MM.1S (cell line): Measurements from ENCODE around the gene COPS9.

Experiments used
- DNase-seq: peaks from one replicate; pipeline ENCODE4 v3.0.0-alpha.2; 2015
- H2AFZ ChIP-seq: fragments of 300-600 bp; sonication (generic); 2 replicates; pipeline ENCODE4 v1.6.0; 2016; ENCODE audit warnings: antibody characterized with exemption, low read length
- H3F3A ChIP-seq: fragments of 300-600 bp; sonication (generic); 2 replicates; pipeline ENCODE4 v1.6.1; 2016; ENCODE audit warnings: mild to moderate bottlenecking, antibody characterized with exemption, low read length, moderate library complexity, mixed read lengths; ENCODE audit not compliant: insufficient read depth
- H3K27ac ChIP-seq: fragments of 300-600 bp; sonication (generic); 2 replicates; pipeline ENCODE4 v1.5.1; 2016; ENCODE audit warnings: mild to moderate bottlenecking, low read length
- H3K27me3 ChIP-seq: fragments of 300-600 bp; sonication (generic); replicated peaks from 2 replicates; pipeline ENCODE4 v1.6.0; 2016; ENCODE audit warnings: low read length; ENCODE audit not compliant: insufficient read depth
- H3K36me3 ChIP-seq: fragments of 300-600 bp; sonication (generic); replicated peaks from 2 replicates; pipeline ENCODE4 v1.6.1; 2016; ENCODE audit warnings: mild to moderate bottlenecking, low read length, mixed read lengths; ENCODE audit not compliant: insufficient read depth
- H3K4me1 ChIP-seq: fragments of 300-600 bp; sonication (generic); 2 replicates; pipeline ENCODE4 v1.6.1; 2016; ENCODE audit warnings: low read length, mixed read lengths
- H3K4me2 ChIP-seq: fragments of 300-600 bp; sonication (generic); 2 replicates; pipeline ENCODE4 v1.6.0; 2016; ENCODE audit warnings: low read depth, low read length
- H3K4me3 ChIP-seq: fragments of 300-600 bp; sonication (generic); 2 replicates; pipeline ENCODE4 v1.5.1; 2016; ENCODE audit warnings: low read length, mixed read lengths
- H3K79me2 ChIP-seq: fragments of 300-600 bp; sonication (generic); 2 replicates; pipeline ENCODE4 v1.6.1; 2016; ENCODE audit warnings: mixed run types, low read length, mixed read lengths
- H3K9ac ChIP-seq: fragments of 300-600 bp; sonication (generic); 2 replicates; pipeline ENCODE4 v1.6.1; 2016; ENCODE audit warnings: low read length, mixed read lengths
- H3K9me2 ChIP-seq: fragments of 300-600 bp; sonication (generic); replicated peaks from 2 replicates; pipeline ENCODE4 v1.6.1; 2016; ENCODE audit warnings: mild to moderate bottlenecking, low read length, mixed read lengths; ENCODE audit not compliant: insufficient read depth
- H3K9me3 ChIP-seq: fragments of 300-600 bp; sonication (generic); replicated peaks from 2 replicates; pipeline ENCODE4 v1.6.1; 2016; ENCODE audit warnings: mild to moderate bottlenecking, low read length, mixed read lengths; ENCODE audit not compliant: insufficient read depth
- H4K20me1 ChIP-seq: fragments of 300-600 bp; sonication (generic); 2 replicates; pipeline ENCODE4 v1.6.1; 2016; ENCODE audit warnings: mild to moderate bottlenecking, low read length, moderate library complexity, mixed read lengths; ENCODE audit not compliant: insufficient read depth
- CTCF ChIP-seq: fragments of 300-600 bp; sonication (generic); IDR thresholded peaks from 2 replicates; pipeline ENCODE4 v1.5.1; 2016; ENCODE audit warnings: antibody characterized with exemption, low read length, mixed read lengths
- EZH2 ChIP-seq: fragments of 300-600 bp; sonication (generic); optimal IDR thresholded peaks from 2 replicates; pipeline ENCODE3; 2017; ENCODE audit warnings: low read depth, mild to moderate bottlenecking, antibody characterized with exemption, low read length, mixed read lengths
- EZH2phosphoT487 ChIP-seq: fragments of 300-600 bp; sonication (generic); IDR thresholded peaks from 2 replicates; pipeline ENCODE4 v1.6.1; 2018; ENCODE audit warnings: antibody characterized with exemption, low read length

COPS9 gene

GRCh38 chr2:240143801-240144648 is 7.9 kb upstream of the COPS9 start:
- Histone ChIP-seq H3K4me1 (no peaks in the 10 kb centered on the region), H3K4me2 (peak overlapping the region; percentile 32), H3K36me3 (no peaks in the 10 kb centered on the region), H3K9me3 (no peaks in the 10 kb centered on the region), H3K9ac (no peak overlapping the region), H3K27me3 (peaks cover 51% of the 10 kb centered on the region), H3F3A (no peaks in the 10 kb centered on the region), H2AFZ (0 out of 2 replicates have a peak overlapping the region, but pooled peaks have one; percentile 31), H3K4me3 (no peak overlapping the region), H4K20me1 (no peaks in the 10 kb centered on the region), H3K79me2 (no peaks in the 10 kb centered on the region), H3K27ac (no peak overlapping the region), H3K9me2 (no peaks in the 10 kb centered on the region)
- TF ChIP-seq CTCF (peak; percentile 76), EZH2phosphoT487 (no peak), EZH2 (no peak)
- DNase-seq, result peak; percentile 35

GRCh38 chr2:240143276-240143675 is 7.2 kb upstream of the COPS9 start:
- no peaks in the 10 kb centered on the region for H3K4me1 ChIP-seq
- DNase-seq, result no peak
- no peaks in the 10 kb centered on the region for H3K9me3 ChIP-seq
- H2AFZ ChIP-seq, result 0 out of 2 replicates have a peak overlapping the region, but pooled peaks have one; percentile 31
- peaks cover 52% of the 10 kb centered on the region for H3K27me3 ChIP-seq
- H3K27ac ChIP-seq, result no peak overlapping the region
- H3K9ac ChIP-seq, result no peak overlapping the region
- H3K79me2 ChIP-seq, result no peaks in the 10 kb centered on the region
- no peaks in the 10 kb centered on the region for H3K9me2 ChIP-seq
- H3K4me2 ChIP-seq, result peak overlapping the region; percentile 32
- no peak overlapping the region for H3K4me3 ChIP-seq
- H4K20me1 ChIP-seq, result no peaks in the 10 kb centered on the region
- H3K36me3 ChIP-seq, result no peaks in the 10 kb centered on the region
- TF ChIP-seq CTCF (no peak), EZH2phosphoT487 (no peak), EZH2 (no peak)
- H3F3A ChIP-seq, result no peaks in the 10 kb centered on the region

- no peak for TF ChIP-seq EZH2phosphoT487
- Histone ChIP-seq H3K36me3 (no peaks in the 10 kb centered on the region), H3K27me3 (peaks cover 55% of the 10 kb centered on the region), H3K27ac (no peak overlapping the region), H3K4me1 (no peaks in the 10 kb centered on the region), H3K9ac (no peak overlapping the region), H2AFZ (no peak overlapping the region), H3F3A (no peaks in the 10 kb centered on the region), H3K4me2 (no peak overlapping the region), H3K9me2 (no peaks in the 10 kb centered on the region), H3K9me3 (no peaks in the 10 kb centered on the region), H3K4me3 (no peak overlapping the region), H3K79me2 (no peaks in the 10 kb centered on the region), H4K20me1 (no peaks in the 10 kb centered on the region)
- no peak for DNase-seq
These were observed 6.8 kb upstream of the COPS9 start for GRCh38 chr2:240142859-240143258.

- Histone ChIP-seq H3F3A (no peaks in the 10 kb centered on the region), H3K4me1 (no peaks in the 10 kb centered on the region), H3K4me3 (no peak overlapping the region), H2AFZ (no peak overlapping the region), H4K20me1 (no peaks in the 10 kb centered on the region), H3K9ac (no peak overlapping the region), H3K27ac (no peak overlapping the region), H3K36me3 (no peaks in the 10 kb centered on the region), H3K9me3 (no peaks in the 10 kb centered on the region), H3K4me2 (no peak overlapping the region), H3K27me3 (peaks cover 59% of the 10 kb centered on the region), H3K79me2 (no peaks in the 10 kb centered on the region), H3K9me2 (no peaks in the 10 kb centered on the region)
- no peak for DNase-seq
- no peak for TF ChIP-seq CTCF
- TF ChIP-seq EZH2phosphoT487, result no peak
- no peak for TF ChIP-seq EZH2
These were observed 6.2 kb upstream of the COPS9 start for GRCh38 chr2:240142256-240142775.
